ENCODE results near the gene IFRD2. TPM values are rescaled to one million over a fixed set of nuclear protein-coding genes. Genes with fewer than 3 reads are reported as not detected.

IFRD2 gene
- total and polyA plus RNA-seq, 7 donors: 24.5 to 73.1 (median 51.8) TPM

DNA sequence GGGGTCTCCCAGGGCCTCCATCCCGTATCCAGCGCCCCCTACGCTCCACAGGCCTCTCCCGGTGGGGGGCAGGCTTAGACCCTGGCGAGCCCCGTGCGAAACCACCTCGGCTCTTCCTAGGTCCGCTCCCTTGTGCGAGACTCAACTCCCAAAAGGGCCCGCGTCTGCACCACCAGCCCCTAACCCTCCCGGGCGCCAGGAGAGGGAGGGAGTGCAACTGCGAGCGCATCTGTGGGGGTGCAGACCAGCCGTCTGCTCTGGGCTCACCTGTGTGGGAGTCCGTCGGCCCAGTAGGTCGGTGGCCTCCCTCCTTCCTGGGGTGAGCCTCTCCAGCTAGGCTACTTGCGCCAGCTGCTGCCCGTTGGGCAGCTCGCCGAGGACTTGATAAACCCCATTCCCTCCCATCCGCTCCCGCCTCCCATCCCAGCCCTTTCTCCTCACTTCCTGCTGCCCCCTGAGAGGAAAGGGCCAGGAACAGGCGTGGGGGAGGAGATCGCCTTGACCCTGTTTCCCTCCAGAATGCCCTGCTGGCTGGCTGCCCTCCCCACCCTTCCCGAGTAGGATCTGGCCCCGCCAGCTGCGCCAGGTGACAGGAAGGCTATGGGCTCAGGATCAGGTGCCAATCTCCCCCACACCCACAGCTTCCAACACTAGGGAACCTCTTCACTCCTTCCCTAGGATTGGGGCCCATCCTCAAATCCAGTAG is 30.3 kb upstream of the IFRD2 start, which contains the start of gene HYAL2:
HYAL2 (minus strand) TSS at position 360 of the 706 bp plus-strand sequence. CDS start 2,256 bp downstream, outside the sequence.
- intact Hi-C loops (cut with DNase I): loop anchor here (5.0 to 10.0 kb wide), 2 partner anchors 130 to 1062 kb away; partner anchors contain the start of genes GNAT1 and MANF
- H3K27me3 ChIP-seq: no peaks in the 10 kb centered on the region
- 50 to 63% methylated on average over 31 of the region's 31 CpGs for WGBS, 2 donors
- peaks cover 0 to 71% (median 62%) of the 10 kb centered on the region in 4 donors for H3K4me1 ChIP-seq
- peaks cover 0 to 43% (median 7%) of the 10 kb centered on the region in 4 donors for H3K36me3 ChIP-seq
- peak within 1 kb of the TSS; percentile 88 to 92 (median 92) for H3K27ac ChIP-seq
- H3K9me3 ChIP-seq: no peaks in the 10 kb centered on the region
- peak within 1 kb of the TSS; percentile 58 to 84 (median 75) for H3K4me3 ChIP-seq
- DNase-seq: no peak
- TF ChIP-seq POLR2AphosphoS5 (IDR thresholded peaks at IDR 0.05) (peak; percentile 8 to 47 (median 44)), POLR2A (IDR thresholded peaks at IDR 0.05) (no peak), EP300 (IDR thresholded peaks at IDR 0.05) (no peak)
- TF ChIP-seq, protein P1, sequence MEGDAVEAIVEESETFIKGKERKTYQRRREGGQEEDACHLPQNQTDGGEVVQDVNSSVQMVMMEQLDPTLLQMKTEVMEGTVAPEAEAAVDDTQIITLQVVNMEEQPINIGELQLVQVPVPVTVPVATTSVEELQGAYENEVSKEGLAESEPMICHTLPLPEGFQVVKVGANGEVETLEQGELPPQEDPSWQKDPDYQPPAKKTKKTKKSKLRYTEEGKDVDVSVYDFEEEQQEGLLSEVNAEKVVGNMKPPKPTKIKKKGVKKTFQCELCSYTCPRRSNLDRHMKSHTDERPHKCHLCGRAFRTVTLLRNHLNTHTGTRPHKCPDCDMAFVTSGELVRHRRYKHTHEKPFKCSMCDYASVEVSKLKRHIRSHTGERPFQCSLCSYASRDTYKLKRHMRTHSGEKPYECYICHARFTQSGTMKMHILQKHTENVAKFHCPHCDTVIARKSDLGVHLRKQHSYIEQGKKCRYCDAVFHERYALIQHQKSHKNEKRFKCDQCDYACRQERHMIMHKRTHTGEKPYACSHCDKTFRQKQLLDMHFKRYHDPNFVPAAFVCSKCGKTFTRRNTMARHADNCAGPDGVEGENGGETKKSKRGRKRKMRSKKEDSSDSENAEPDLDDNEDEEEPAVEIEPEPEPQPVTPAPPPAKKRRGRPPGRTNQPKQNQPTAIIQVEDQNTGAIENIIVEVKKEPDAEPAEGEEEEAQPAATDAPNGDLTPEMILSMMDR (IDR thresholded peaks at IDR 0.05): no peak

- WGBS, 2 donors: 37 to 45% methylated on average over 14 of the region's 14 CpGs
Observed at GRCh38 chr3:50322115-50322385, 29.8 kb upstream of the IFRD2 start.

DNA sequence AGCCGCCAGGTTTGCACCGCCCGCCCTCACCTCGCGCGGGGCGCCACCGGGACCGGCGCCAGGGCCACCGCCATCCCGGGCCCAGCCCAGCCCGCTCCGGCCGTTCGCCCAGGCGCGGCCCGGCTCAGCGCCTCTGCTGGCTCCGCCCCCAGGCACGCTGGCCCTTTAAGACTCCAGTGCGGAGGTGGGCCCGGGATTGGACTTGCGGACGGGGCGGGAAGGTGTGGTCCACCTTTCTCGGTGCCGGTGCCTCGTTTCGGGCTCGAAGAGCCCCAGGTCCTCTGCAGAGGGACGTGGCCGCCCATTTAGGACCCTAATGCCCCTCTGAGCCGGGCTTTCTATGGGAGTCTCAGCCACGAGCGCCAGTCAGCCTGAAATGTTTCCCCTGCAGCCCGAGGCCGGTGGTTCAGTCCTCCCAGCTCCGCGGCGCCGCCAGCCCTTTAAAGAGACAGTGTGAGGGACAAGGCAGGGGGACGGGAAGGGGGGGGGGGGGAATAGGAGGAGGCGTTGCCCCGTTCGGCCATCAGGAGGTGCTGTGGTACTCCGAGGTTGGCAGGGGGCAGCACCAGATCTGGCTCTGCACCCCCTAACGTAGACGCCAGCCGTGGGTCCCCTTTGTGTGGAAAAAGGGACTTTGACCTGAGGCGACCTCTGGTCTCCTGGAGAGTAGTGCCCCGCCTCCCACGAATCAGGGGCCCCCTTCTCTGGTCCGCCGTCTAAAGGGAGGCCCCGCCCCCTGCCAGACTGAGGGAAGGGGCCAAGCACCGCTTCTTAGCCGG is 29.3 kb upstream of the IFRD2 start:
- TF ChIP-seq, protein P1 (IDR thresholded peaks at IDR 0.05): peak; percentile 22 to 50 (median 42)
- TF ChIP-seq POLR2A (IDR thresholded peaks at IDR 0.05) (no peak), POLR2AphosphoS5 (IDR thresholded peaks at IDR 0.05) (peak in 2 of 4 donors; percentile 52 to 64), EP300 (IDR thresholded peaks at IDR 0.05) (no peak)
- H3K4me3 ChIP-seq: peak overlapping the region; percentile 58 to 84 (median 75)
- WGBS, 2 donors: 1% methylated on average over 59 of the region's 59 CpGs
- no peaks in the 10 kb centered on the region for H3K9me3 ChIP-seq
- intact Hi-C loops (cut with DNase I): loop anchor here (2.0 to 10.0 kb wide), 3 partner anchors 23 to 1063 kb away; partner anchors contain the start of genes GNAT1, HYAL3, MANF and NAA80
- H3K36me3 ChIP-seq: peaks cover 0 to 51% (median 8%) of the 10 kb centered on the region in 4 donors
- peak overlapping the region; percentile 88 to 92 (median 92) for H3K27ac ChIP-seq
- peaks cover 0 to 70% (median 59%) of the 10 kb centered on the region in 4 donors for H3K4me1 ChIP-seq
- no peaks in the 10 kb centered on the region for H3K27me3 ChIP-seq
- DNase-seq: peak; percentile 95

More at GRCh38 chr3:50322115-50322385, 29.8 kb upstream of the IFRD2 start:
- Histone ChIP-seq H3K27ac (peak overlapping the region; percentile 88 to 92 (median 92)), H3K4me3 (peak overlapping the region; percentile 58 to 84 (median 75)), H3K9me3 (no peaks in the 10 kb centered on the region), H3K27me3 (no peaks in the 10 kb centered on the region), H3K4me1 (peaks cover 0 to 71% (median 61%) of the 10 kb centered on the region in 4 donors), H3K36me3 (peaks cover 0 to 48% (median 8%) of the 10 kb centered on the region in 4 donors)
- intact Hi-C loops (cut with DNase I): loop anchor here (5.0 to 10.0 kb wide), 2 partner anchors 130 to 1063 kb away; partner anchors contain the start of genes GNAT1 and MANF
- TF ChIP-seq, protein P1 (IDR thresholded peaks at IDR 0.05): no peak
- TF ChIP-seq POLR2A (IDR thresholded peaks at IDR 0.05) (no peak), POLR2AphosphoS5 (IDR thresholded peaks at IDR 0.05) (peak in 2 of 4 donors; percentile 23 to 28), EP300 (IDR thresholded peaks at IDR 0.05) (no peak)
- no peak for DNase-seq

DNA sequence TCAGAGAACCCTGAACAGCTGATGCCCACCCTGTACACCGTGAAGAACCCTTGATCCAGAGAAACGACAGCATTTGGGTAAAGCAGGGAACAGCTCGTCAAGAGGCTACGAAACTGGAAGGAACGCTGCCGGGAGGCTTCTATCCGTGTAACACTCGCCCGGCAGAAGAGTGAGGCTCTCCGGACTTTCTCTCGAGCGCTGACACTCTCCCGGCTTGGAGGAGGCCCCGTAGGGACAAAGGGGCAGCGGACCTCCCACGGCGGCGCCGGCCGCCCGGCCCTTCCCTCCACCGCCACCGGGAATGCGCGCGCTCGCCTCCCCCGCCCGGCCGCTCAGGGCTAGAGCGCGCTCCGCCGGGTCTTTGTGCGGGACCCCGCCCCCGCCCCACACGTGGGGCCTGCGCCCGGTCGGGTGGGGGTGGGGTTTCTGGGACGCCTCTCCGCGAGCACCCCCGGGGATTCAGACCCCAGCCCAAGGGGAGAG is 28.7 kb upstream of the IFRD2 start:
- Histone ChIP-seq H3K4me3 (peak overlapping the region; percentile 58 to 84 (median 75)), H3K36me3 (peaks cover 0 to 51% (median 9%) of the 10 kb centered on the region in 4 donors), H3K9me3 (no peaks in the 10 kb centered on the region), H3K27ac (peak overlapping the region; percentile 88 to 92 (median 92)), H3K27me3 (no peaks in the 10 kb centered on the region), H3K4me1 (peaks cover 0 to 66% (median 59%) of the 10 kb centered on the region in 4 donors)
- 0 to 1% methylated on average over 45 of the region's 45 CpGs for WGBS, 2 donors
- intact Hi-C loops (cut with DNase I): loop anchor here (2.0 to 10.0 kb wide), 3 partner anchors 22 to 1064 kb away; partner anchors contain the start of genes GNAT1, HYAL3, MANF and NAA80
- DNase-seq: peak; percentile 91
- TF ChIP-seq POLR2AphosphoS5 (IDR thresholded peaks at IDR 0.05) (peak in 2 of 4 donors; percentile 20 to 26), POLR2A (IDR thresholded peaks at IDR 0.05) (peak in 1 of 2 donors; percentile 25), EP300 (IDR thresholded peaks at IDR 0.05) (no peak)
- TF ChIP-seq, protein P1 (IDR thresholded peaks at IDR 0.05): no peak

Measured in sigmoid colon (tissue), 7 donors.